ENCODE data around the gene SERPINB8. TPM values are rescaled to one million over a fixed set of nuclear protein-coding genes. Genes with fewer than 3 reads are reported as not detected.
"Not testable (repeated sequence)": the region's sequence is repeated elsewhere in the genome, so short reads cannot be mapped to it uniquely, and the experiment has no call there.

Gene SERPINB8
- total and polyA plus RNA-seq, 8 donors: 2.8 to 11.5 (median 4.0) TPM

- H3K27ac ChIP-seq: no peak overlapping the region
- DNase-seq (no peak), FAIRE-seq (no peak), ATAC-seq (no peak)
- H3K27me3 ChIP-seq: no peaks in the 10 kb centered on the region
- H3K4me3 ChIP-seq: no peak overlapping the region
- no peaks in the 10 kb centered on the region for H3K4me1 ChIP-seq
- no peak for TF ChIP-seq CTCF (IDR thresholded peaks at IDR 0.05)
- intact Hi-C loops (cut with DNase I): loop anchor here in 1 of 3 donors (10.0 kb wide), 1 partner anchor 106 kb away; no protein-coding TSS in a partner anchor
- H3K9me3 ChIP-seq: no peaks in the 10 kb centered on the region
- H3K36me3 ChIP-seq: no peaks in the 10 kb centered on the region
- 82% methylated on average over 3 of the region's 3 CpGs for WGBS, 2 donors
Observed at GRCh38 chr18:63930773-63931354, 39.0 kb upstream of the SERPINB8 start.

GRCh38 chr18:63936156-63936931 is 33.5 kb upstream of the SERPINB8 start:
- WGBS, 2 donors: 2% methylated on average over 51 to 54 of the region's 54 CpGs
- peak overlapping the region; percentile 4 to 52 (median 44) for H3K4me3 ChIP-seq
- H3K36me3 ChIP-seq: no peaks in the 10 kb centered on the region
- DNase-seq: peak; percentile 80 to 93 (median 86)
- no peaks in the 10 kb centered on the region for H3K9me3 ChIP-seq
- H3K4me1 ChIP-seq: no peaks in the 10 kb centered on the region
- H3K27ac ChIP-seq: no peak overlapping the region
- ATAC-seq: peak; percentile 100
- intact Hi-C loops (cut with DNase I): loop anchor here in 1 of 3 donors (10.0 kb wide), 1 partner anchor 112 kb away; no protein-coding TSS in a partner anchor
- peaks cover 0 to 4% (median 0%) of the 10 kb centered on the region in 4 donors for H3K27me3 ChIP-seq
- peak; percentile 64 to 77 (median 66) for TF ChIP-seq CTCF (IDR thresholded peaks at IDR 0.05)
- FAIRE-seq: no peak

- Histone ChIP-seq H3K4me3 (peak overlapping the region in 2 of 4 donors; percentile 41 to 52), H3K27ac (no peak overlapping the region), H3K4me1 (no peaks in the 10 kb centered on the region), H3K9me3 (no peaks in the 10 kb centered on the region), H3K27me3 (peaks cover 0 to 4% (median 0%) of the 10 kb centered on the region in 4 donors), H3K36me3 (no peaks in the 10 kb centered on the region)
- WGBS, 2 donors: 34% methylated on average over 19 of the region's 19 CpGs
- ATAC-seq (peak in 1 of 4 donors; percentile 14), FAIRE-seq (no peak), DNase-seq (no peak)
- intact Hi-C loops (cut with DNase I): loop anchor here in 1 of 3 donors (10.0 kb wide), 1 partner anchor 112 kb away; no protein-coding TSS in a partner anchor
- TF ChIP-seq CTCF (IDR thresholded peaks at IDR 0.05): no peak
Observed at GRCh38 chr18:63936932-63937393, 32.9 kb upstream of the SERPINB8 start.

GRCh38 chr18:63940008-63940407 is 29.9 kb upstream of the SERPINB8 start:
- intact Hi-C loops (cut with DNase I): no loop called here
- DNase-seq: no peak
- no peak for TF ChIP-seq CTCF (IDR thresholded peaks at IDR 0.05)

GRCh38 chr18:63940543-63941050 is 29.3 kb upstream of the SERPINB8 start:
- WGBS, 2 donors: 65 to 77% methylated on average over 17 of the region's 17 CpGs
- ATAC-seq; H3K9me3 ChIP-seq; H3K36me3 ChIP-seq; intact Hi-C loops (cut with DNase I); H3K4me3 ChIP-seq; H3K4me1 ChIP-seq; DNase-seq; H3K27me3 ChIP-seq; FAIRE-seq; H3K27ac ChIP-seq: not testable (repeated sequence)

More at GRCh38 chr18:63940008-63940407, 29.9 kb upstream of the SERPINB8 start:
- Histone ChIP-seq H3K4me1 (no peaks in the 10 kb centered on the region), H3K27ac (no peak overlapping the region), H3K4me3 (no peak overlapping the region), H3K27me3 (peaks cover 0 to 4% (median 0%) of the 10 kb centered on the region in 4 donors), H3K9me3 (no peaks in the 10 kb centered on the region), H3K36me3 (no peaks in the 10 kb centered on the region)
- FAIRE-seq: no peak
- ATAC-seq: no peak
- WGBS, 2 donors: 89 to 92% methylated on average over 8 of the region's 8 CpGs
